Measurements from ENCODE around the gene PNKP.
A peak's percentile ranks its signal among the peaks of the same experiment; 100 is the strongest.
"Not testable (repeated sequence)": the region's sequence is repeated elsewhere in the genome, so short reads cannot be mapped to it uniquely, and the experiment has no call there.

Gene PNKP

DNA sequence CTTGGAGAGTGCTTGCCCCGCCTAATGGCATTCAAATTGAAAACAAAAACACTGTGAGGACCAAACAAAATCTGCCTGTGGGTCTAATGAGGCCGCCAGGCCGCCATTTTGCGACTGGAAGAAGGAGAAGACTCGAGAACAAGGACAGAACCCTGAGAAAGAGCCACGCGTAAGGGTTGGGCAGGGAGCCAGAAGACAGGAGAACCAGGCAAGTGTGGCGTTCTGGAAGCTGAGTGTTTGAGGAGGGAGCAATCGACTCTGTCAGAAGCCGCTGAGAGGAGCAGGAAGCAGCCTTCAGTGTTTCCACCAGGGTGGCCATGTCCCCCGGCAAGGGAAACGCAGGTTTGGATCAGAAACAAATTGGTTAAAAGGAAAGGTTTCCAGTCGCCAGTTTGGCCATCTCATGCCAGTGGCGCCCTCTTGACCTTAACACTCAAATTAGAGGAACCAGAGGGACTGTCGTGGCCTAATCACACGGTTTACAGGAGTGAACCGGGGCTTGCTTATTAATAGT, 26.6 kb downstream of the PNKP start:
- DNase-seq = no peak

DNA sequence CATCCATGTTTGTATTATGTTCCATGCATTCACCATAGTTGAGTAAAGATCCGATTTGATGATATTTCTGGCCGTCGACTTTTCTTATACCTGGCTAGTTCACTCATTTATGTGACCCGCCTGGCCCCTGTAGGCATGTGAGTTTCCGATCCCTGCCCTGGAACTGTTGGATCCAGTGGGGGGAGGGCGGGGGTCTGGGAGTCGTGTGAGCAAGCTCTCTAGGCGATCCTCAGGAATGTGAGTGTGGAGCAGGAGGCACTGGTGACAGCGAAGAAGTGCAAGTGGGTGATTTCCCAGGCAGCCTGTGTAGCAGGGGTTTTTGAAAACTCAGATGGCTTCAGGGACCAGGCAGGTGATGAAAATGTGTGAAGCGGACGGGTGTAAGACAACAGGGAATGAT, 27.1 kb downstream of the PNKP start:
- no peak for DNase-seq

DNA sequence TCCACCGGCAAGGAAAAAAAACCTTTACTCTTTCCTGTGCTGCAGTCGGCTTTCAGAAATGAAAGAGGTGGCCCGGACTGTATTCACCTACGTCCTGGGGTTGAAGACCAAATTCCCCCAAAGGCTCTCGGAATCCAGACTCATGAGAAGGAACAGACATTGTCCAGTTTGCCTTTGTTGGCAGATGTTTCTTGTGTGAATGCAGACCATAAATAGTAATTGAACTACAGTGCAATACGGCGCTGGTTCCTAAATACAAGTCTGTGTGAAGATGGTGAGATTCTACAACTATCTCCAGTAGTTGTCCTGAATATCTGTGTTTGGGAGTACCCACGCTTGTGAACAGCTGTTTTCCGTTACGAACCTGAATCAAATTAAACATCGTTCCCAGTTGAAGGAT, 27.7 kb downstream of the PNKP start:
- no peak for DNase-seq

DNA sequence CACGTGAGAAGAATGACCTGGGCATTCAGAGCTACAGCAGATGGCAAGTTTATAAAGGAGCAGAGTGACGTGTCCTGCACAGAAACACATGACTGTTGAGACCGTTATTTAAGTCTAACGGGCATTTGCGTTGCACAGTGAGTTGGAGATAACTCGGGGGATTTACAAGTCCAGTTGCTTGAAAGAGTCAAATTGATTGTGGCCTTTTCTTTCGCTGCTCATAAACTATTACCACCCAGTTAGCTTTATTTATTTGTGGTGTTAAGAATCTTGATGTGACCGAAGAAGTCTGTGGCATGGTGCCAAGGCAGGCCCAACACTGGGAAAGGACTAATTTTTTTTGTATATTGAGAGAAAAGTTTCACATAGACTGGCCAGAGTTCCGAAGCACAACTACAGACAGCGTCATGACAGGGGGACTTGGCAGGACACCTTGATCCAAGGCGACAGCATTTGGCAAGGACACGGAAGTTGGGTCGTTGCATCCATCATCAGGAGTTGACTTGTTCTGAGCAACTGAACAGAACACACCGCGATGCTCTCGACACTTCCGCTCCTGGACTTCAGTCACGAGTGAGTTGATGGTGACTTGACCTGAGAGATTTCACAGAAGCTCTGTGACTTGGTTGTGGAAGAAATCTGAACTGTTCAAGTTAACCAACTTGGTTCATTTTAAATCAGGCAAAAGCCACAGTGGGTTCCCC, 28.3 kb downstream of the PNKP start:
- no peak for DNase-seq

DNA sequence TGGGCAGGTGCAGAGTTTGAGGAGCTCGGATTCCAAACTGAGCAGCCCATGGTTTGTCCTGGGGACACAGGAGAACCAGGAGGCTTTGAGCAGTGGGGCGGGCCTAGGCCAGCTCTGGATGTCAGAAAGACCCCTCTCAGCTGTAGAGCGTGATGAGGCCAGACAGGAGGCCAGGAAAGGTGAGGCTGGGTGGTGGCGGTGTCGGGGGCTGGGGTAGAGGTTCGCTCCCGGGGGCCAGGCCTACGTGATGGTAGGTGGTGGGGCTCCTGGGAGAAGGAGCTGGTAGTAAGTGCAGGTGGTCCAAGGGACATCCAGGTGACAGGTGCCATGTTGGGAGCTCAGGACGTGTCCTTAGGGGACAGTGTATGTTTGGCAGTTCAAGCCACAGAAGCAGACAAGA, 30.0 kb downstream of the PNKP start:
- no peak for DNase-seq

DNA sequence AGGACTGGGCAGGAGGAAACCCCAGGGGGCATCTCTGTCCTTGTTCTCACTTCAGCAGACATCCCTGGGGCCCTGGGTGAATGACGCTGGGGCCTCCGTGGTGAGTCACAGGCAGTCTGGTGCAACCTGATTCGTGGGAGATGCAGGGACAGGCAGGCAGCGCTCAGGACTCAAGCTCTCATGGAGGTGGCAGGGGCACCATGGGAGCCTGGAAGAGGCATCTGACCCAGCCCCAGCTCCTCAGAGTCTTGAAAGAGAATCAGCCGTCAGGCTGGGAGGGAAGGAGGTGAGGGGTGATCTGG, 30.4 kb downstream of the PNKP start:
- DNase-seq = no peak

DNA sequence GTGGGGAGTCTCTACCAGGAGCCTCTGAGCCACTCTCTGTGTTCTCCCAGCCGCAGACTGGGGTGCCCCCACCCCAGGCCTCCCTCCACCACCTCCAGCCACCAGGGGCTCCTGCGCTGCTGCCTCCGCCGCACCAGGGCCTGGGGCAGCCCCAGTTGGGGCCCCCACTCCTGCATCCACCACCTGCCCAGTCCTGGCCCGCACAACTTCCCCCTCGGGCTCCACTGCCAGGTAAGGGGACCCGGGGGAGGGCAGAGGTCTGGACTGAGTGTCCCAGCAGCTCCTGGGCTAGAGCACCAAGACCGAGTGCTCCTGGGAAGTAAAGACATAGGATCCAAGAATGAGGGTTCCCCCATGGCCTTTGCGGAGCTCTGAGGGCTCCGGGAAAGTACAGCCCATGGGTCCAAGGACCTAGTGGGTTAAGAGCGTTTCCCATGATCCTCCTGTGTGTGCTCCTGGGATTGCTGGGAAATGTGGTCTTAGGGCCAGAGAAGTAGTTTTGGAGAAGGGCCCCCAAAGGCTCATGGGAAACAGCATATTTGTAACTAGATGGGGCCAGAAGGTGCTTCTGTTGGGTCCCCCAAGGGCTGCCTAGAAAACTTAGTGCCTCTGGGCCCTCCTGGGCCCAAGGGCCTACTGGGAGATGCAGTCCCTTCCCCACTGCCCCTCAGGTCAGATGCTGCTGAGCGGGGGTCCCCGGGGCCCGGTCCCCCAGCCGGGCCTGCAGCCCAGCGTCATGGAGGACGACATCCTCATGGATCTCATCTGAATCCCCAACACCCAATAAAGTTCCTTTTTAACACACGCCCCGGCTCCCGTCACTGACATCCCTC, 31.0 kb downstream of the PNKP start:
- no peak for DNase-seq

DNA sequence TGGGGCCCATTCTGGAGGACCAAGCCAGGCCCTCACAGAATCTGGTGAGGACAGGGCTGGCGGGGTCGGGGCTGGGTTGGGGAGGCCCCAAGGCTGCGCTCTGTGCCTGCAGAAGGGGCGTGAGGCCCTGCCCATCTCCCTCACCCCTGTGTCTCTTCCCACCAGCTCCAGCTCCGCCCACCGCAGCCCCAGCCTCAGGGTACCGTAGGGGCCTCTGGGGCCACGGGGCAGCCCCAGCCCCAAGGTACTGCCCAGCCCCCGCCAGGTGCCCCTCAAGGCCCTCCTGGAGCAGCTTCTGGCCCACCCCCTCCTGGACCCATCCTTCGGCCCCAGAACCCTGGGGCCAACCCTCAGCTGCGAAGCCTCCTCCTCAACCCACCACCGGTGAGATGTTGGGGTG, 31.8 kb downstream of the PNKP start:
- DNase-seq = no peak

DNA sequence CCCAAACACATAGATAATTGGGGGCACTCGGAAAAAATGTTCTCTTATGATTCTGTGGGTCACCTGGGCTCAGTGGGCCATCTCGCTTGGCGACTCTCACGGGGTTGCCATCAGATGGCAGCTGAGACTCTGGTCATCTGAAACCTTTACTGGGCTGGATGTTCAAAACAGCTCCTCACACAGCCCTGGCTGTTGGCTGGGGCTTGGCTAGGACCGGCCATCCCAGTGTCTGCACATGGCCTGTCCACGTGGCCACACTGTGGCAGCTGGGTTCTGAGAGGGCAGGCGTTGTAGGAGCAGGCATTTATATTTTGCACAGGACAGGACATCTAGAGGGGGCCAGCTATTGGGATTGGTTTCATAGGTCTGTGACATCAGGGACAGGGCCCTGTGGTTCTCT, 33.8 kb downstream of the PNKP start:
- no peak for DNase-seq

DNA sequence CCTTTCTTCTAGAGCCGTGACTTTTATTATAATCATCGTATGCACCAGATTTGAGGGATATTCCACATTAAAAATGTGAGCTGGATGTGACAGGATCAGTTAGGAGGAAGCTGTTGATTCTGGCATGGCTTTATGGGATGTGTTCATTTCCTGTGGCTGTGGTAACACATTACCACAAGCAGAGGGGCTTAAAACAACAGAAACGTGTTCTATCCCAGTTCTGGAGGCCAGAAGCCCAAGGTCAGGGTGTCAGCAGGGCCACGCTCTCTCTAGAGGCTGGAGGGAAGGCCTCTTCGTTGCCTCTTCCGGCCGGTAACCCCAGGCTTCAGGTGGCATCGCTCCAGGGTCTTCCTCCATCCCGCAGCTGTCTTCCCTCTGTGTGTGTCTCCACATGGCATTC, 34.8 kb downstream of the PNKP start:
- DNase-seq = no peak

DNA sequence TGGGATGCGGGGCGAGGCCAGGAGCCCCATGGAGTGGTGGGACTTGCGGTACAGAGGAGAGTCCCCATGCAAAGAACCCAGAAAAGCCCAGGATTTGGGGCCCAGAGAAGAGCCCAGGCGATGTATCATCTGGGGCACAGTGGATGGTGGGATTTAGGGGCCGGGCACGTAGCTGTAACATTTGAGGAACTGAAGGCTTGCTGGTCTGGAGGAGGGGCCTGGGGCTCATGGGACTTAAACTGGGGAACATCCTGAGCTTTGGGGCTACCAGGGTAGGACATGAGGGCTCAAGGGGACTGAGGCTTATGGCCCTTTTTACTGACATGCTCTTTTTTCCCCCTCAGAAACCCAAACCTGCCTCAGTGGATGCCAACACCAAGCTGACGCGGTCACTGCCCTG, 35.8 kb downstream of the PNKP start:
- DNase-seq = no peak

DNA sequence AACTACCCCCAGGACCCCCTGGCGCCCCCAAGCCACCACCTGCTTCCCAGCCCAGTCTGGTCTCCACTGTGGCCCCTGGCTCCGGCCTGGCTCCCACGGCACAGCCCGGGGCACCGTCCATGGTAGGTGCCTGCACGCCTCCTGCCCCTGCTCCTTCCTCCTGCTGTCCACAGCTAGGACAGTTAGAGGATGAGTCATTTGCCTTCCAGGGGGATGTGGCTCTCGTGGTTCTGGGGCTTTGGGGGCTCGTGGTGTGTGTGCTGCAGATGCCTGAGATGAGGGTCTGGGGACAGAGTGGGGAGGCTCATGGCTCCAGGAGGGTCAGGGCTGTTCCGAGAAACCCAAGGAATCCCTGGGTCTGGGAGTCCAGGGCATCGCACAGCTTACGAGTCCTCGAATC, 36.6 kb downstream of the PNKP start:
- no peak for DNase-seq

DNA sequence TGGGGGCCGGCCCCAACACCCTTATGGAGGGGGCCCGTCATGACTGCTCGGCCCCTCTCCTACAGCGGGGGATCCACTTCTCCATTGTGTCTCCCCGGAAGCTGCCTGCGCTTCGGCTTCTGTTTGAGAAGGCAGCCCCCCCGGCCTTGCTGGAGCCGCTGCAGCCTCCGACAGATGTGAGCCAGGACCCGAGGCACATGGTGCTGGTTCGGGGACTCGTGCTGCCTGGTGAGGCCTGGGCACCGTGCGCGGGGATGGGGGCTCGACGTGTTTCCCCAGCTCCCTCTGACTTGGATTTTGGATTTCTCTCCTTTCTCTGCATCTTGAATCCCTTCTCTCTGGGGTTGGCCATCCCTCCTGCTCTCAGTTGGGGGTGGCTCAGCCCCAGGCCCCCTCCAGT, 37.7 kb downstream of the PNKP start:
- no peak for DNase-seq

DNA sequence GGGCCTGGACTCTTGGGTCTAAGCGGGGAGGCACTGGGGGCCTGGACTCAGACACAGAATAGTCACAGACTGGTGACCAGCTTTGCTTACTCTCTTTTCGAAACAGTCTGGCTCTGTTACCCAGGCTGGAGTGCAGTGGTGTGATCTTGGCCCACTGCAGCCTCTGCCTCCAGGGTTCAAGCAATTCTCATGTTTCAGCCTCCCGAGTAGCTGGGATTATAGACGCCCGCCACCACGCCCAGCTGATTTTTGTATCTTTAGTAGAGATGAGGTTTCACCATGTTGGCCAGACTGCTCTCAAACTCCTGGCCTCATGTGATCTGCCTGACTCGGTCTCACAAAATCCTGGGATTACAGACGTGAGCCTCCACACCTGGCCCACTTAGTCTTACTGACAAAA, 38.2 kb downstream of the PNKP start:
- DNase-seq = no peak

DNA sequence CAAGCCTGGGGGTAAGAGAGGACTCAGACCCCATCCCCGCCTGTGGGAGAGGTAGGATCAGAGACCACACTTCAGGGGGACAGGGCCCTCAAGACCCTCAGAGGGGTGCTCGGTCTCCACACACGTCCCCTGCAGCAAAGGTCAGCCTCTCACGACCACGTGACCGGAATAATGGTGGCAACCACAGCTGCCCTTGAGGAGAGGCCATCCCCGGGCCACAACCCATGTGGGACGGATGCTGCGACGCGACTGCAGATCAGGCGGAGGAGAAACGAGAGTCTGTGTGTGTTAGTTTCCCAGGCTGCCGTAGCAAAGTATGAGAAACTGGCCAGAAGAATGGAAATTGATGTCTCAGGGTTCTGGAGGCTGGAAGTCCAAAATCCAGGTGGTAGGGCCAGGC, 40.3 kb downstream of the PNKP start:
- DNase-seq = no peak

DNA sequence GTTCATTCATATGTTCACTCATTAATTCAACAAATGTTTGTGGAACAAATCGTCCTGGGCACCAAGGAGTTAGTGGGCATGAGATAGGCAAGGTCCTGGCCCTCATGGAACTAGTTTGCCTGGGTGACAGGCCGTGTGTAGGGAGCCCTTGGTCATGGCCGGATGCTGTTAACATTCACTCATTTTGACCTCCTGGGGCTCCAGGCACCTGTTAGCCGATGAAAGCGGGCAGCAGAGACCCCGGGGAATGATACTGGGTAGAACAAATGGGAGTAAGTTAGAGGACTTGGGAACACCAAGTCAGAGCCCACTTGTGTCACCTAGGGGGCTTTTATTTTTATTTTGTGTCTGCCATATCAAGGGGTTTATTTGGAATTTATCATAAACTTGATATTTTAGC, 42.7 kb downstream of the PNKP start:
- DNase-seq = no peak

DNA sequence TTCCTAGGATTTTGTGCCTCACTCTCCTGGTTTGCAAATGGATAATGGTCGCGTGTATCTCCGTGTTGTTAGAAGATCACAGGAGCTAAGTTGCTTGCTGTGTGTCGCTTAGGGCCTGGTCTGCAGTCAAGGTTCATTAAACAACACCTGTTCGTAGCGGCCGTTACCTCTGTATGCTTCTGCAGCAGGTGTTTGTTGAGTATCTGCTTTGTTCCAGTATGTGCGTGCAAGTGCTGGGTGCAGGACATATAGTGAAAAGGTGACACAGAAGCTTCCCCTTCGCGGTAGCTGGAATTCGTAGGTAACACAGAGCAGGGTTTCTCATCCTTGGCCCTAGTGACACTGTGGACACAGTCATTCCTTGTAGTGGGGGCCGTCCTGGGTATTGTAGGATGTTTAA, 43.9 kb downstream of the PNKP start:
- peak; percentile 62 for DNase-seq

DNA sequence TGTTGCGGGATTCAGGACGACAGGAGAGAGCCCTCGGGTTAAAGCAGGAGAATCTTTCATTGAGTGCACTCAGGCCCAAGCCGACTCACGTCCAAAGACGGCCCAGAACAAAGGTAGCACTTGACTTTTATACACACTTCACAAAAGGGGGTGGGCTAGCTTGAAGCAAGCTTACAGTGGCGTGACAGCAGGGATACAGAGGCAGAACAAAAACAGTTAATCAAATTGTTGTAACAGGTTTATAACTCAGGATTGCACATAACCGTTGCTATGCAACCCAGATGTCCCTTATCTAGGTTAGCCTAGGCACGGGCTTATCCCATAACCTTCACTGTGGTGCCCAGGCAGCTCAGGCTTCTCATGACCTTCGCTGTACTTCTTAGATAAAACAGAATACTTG, 47.3 kb downstream of the PNKP start:
- no peak for DNase-seq

DNA sequence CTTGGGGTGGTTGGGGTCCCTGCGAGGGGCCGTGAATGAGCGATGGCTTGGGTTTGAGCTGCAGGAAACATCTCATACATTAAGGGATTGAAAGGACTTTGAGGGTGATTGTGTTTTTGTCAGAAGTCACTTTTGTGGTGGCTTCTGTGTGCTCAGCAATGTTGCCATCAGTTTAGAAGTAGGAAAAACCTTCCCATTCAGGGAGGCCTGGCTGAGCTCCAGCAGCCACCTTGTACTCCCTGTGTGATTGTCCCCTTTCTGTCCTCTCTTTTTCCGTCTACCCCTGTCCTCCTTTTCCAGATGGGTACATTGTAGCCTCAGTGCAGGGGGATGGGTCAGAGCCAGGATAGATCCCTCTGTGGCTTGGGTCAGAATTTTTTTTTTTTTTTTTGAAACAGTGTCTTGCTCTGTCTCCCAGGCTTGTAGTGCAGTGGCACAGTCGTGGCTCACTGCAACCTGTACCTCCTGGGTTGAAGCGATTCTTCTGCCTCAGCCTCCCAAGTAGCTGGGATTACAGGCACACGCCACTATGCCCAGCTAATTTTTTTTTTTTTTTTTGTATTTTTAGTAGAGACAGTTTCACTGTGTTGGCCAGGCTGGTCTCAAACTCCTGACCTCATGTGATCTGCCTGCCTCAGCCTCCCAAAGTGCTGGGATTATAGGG, 47.8 kb downstream of the PNKP start:
- not testable (repeated sequence) for DNase-seq

DNA sequence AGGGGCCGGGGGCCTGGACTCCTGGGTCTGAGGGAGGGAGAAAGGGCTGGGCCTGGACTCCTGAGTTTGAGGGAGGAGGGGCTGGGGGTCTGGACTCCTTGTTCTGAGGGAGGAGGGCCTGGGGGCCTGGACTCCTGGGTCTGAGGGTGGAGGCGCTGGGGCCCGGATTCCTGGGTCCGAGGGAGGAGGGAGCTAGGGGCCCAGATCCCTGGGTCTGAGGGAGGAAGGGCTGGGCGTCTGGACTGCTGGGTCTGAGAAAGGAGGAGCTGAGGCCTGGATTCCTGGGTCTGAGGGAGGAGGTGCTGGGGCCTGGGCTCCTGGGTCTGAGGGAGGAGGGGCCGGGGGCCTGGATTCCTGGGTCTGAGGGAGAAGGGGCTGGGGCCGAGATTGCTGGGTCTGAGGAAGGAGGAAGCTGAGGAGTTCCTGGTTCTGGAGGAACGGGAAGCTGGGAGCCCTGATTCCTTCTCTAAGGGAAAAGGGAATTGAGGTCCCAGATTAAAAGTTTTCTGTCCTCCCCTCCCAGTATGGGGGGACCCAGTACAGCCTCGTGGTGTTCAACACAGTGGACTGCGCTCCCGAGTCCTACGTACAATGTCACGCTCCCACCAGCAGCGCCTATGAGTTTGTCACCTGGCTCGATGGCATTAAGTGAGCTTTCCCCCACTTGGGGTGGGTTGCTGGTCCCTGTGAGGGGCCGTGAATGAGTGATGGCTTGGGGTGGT, 48.6 kb downstream of the PNKP start:
- DNase-seq = peak; percentile 40

DNA sequence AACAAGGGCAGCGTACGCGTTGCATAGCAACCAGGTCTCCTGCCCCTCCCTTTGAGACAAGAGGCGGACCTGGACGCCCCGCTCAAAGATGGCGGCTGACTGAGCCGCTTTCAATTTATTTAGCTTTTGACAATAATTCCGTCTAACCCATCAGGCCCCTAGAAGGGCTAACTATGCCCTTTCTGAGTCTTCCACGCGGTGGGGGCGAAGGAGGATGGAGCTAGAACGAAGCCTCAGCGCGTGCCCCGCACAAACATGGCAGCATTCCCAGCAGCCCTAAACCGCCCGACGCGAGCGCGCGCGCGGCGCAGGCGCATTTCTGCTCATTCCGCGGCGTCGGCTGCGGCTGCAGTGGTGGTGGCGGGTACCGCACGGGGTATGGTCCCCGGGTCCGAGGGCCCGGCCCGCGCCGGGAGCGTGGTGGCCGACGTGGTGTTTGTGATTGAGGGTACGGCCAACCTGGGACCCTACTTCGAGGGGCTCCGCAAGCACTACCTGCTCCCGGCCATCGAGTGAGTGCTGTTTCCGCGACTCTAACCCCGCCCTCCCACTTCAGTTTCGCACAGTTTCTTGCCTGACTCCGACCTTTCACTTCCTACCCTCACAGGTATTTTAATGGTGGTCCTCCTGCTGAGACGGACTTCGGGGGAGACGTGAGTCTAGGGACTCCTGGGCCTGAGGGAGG, 49.3 kb downstream of the PNKP start, which contains the start of gene MED25:
Gene MED25 (plus strand): TSS at position 326 of the 685 bp plus-strand sequence. CDS start 53 bp downstream, at position 379.
- peak; percentile 91 for DNase-seq

DNA sequence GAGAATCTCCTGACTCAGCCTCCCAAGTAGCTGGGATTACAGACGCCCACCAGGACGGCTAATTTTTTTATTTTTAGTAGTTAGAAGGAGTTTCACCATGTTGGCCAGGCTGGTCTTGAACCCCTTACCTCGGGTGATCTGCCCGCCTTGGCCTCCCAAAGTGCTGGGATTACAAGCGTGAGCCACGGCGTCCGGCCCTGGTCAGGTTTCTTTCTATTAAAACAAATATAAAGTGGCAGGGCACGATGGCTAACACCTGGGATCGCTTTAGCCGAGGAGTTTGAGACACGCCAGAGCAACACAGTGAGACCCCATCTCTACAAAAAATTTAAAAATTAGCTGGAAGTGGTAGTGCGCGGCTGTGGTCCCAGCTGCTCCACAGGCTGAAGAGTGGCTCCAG, 50.8 kb downstream of the PNKP start:
- DNase-seq = peak; percentile 41

DNA sequence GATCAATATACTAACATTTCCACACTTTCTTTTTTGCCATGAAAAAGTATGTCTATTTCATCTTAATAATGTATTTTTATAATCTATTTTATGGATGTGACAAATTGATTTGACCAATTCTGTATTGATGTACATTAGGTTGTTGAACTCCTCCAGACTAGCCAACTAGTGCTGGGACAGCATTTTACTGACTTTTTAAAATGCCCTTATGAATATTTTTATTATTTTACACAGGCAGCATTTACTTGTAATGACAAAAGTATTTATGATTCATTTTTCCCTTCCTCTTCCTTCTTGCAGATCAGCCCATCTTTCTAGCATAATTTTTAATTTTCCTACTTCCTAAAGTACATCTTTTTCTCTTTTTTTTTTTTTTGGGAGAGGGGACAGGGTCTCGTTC, 53.4 kb downstream of the PNKP start:
- DNase-seq = no peak
